ENCODE measurements around the gene UQCRC2.
"Not testable (repeated sequence)": the region's sequence is repeated elsewhere in the genome, so short reads cannot be mapped to it uniquely, and the experiment has no call there.

Gene UQCRC2

GRCh38 chr16:22010902-22011301 is 57.7 kb downstream of the UQCRC2 start:
- no peak for DNase-seq (ENCODE audit: low spot score)

- no peak for DNase-seq (ENCODE audit: low spot score)
These were observed 59.1 kb downstream of the UQCRC2 start for GRCh38 chr16:22012241-22012640.

GRCh38 chr16:22013486-22013885 is 60.3 kb downstream of the UQCRC2 start:
- no peak for DNase-seq (ENCODE audit: low spot score)

GRCh38 chr16:22014271-22014873 is 61.2 kb downstream of the UQCRC2 start:
- DNase-seq (ENCODE audit: low spot score), result no peak

- DNase-seq (ENCODE audit: low spot score), result no peak
These were observed 63.8 kb downstream of the UQCRC2 start for GRCh38 chr16:22016927-22017326.

- DNase-seq (ENCODE audit: low spot score), result no peak
These were observed 65.4 kb downstream of the UQCRC2 start for GRCh38 chr16:22018559-22018958.

- no peak for DNase-seq (ENCODE audit: low spot score)
These were observed 69.0 kb downstream of the UQCRC2 start for GRCh38 chr16:22022151-22022550.

GRCh38 chr16:22023505-22023904 is 70.3 kb downstream of the UQCRC2 start:
- no peak for DNase-seq (ENCODE audit: low spot score)

- DNase-seq (ENCODE audit: low spot score), result not testable (repeated sequence)
These were observed 71.6 kb downstream of the UQCRC2 start for GRCh38 chr16:22024785-22025184.

GRCh38 chr16:22027633-22028032 is 74.5 kb downstream of the UQCRC2 start:
- DNase-seq (ENCODE audit: low spot score), result no peak

GRCh38 chr16:22029632-22030031 is 76.5 kb downstream of the UQCRC2 start:
- no peak for DNase-seq (ENCODE audit: low spot score)

- no peak for DNase-seq (ENCODE audit: low spot score)
These were observed 77.1 kb downstream of the UQCRC2 start for GRCh38 chr16:22030087-22030812.

GRCh38 chr16:22031483-22032083 is 78.4 kb downstream of the UQCRC2 start:
- DNase-seq (ENCODE audit: low spot score), result no peak
